ENCODE results near the gene GALNT7.
A peak's percentile ranks its signal among the peaks of the same experiment; 100 is the strongest.

The GALNT7 gene

GRCh38 chr4:173253561-173253960, 85.0 kb downstream of the GALNT7 start:
- no peak overlapping the region for H3K4me3 Mint-ChIP-seq
- ATAC-seq (no peak), DNase-seq (no peak)
- peaks cover 10% of the 10 kb centered on the region for H3K4me1 Mint-ChIP-seq
- H3K27ac Mint-ChIP-seq, result no peak overlapping the region
- no peaks in the 10 kb centered on the region for H3K9me3 Mint-ChIP-seq
- no peaks in the 10 kb centered on the region for H3K27me3 Mint-ChIP-seq

- no peak overlapping the region for H3K27ac Mint-ChIP-seq
- no peak for DNase-seq
- no peak for ATAC-seq
- H3K27me3 Mint-ChIP-seq, result no peaks in the 10 kb centered on the region
- H3K9me3 Mint-ChIP-seq, result no peaks in the 10 kb centered on the region
- H3K4me1 Mint-ChIP-seq, result peaks cover 10% of the 10 kb centered on the region
- no peak overlapping the region for H3K4me3 Mint-ChIP-seq
Observed at GRCh38 chr4:173254646-173255045, 86.0 kb downstream of the GALNT7 start.

GRCh38 chr4:173256825-173257224, 88.2 kb downstream of the GALNT7 start:
- Mint-ChIP-seq H3K27ac (no peak overlapping the region), H3K4me1 (peaks cover 5% of the 10 kb centered on the region), H3K9me3 (no peaks in the 10 kb centered on the region), H3K27me3 (no peaks in the 10 kb centered on the region), H3K4me3 (no peak overlapping the region)
- DNase-seq, result no peak
- no peak for ATAC-seq

GRCh38 chr4:173257732-173258717, 89.4 kb downstream of the GALNT7 start:
- DNase-seq (peak; percentile 36 to 44), ATAC-seq (peak; percentile 93)
- no peaks in the 10 kb centered on the region for H3K9me3 Mint-ChIP-seq
- H3K27me3 Mint-ChIP-seq, result no peaks in the 10 kb centered on the region
- no peak overlapping the region for H3K4me3 Mint-ChIP-seq
- H3K27ac Mint-ChIP-seq, result no peak overlapping the region
- peaks cover 5% of the 10 kb centered on the region for H3K4me1 Mint-ChIP-seq

- Mint-ChIP-seq H3K4me3 (no peak overlapping the region), H3K27ac (no peak overlapping the region), H3K4me1 (peaks cover 5% of the 10 kb centered on the region), H3K9me3 (no peaks in the 10 kb centered on the region), H3K27me3 (no peaks in the 10 kb centered on the region)
- no peak for ATAC-seq
- DNase-seq, result no peak
Observed at GRCh38 chr4:173258866-173259265, 90.3 kb downstream of the GALNT7 start.

- DNase-seq, result no peak
- Mint-ChIP-seq H3K9me3 (no peaks in the 10 kb centered on the region), H3K4me3 (no peak overlapping the region), H3K4me1 (peaks cover 9% of the 10 kb centered on the region), H3K27ac (no peak overlapping the region), H3K27me3 (no peaks in the 10 kb centered on the region)
- ATAC-seq, result no peak
Observed at GRCh38 chr4:173259310-173259709, 90.7 kb downstream of the GALNT7 start.

DNA sequence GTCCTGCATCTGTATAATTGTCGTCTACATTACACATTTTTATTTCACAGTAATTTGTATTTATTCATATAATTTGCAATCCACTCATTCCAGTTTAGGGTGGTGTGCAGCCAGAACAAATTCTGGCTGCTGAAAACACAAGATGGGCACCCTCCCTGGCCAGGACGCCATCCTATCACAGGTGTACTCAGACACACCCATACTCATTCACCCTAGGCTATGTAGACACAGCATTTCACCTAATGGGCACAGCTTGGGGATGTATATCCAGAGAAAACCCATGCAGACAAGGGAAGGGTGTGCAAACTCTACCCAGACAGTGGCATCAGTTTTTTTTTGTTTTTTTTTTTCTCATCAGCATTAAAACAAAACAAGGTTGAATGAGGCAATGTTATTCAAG, 92.4 kb downstream of the GALNT7 start:
- ATAC-seq (no peak), DNase-seq (no peak)
- no peak overlapping the region for H3K27ac Mint-ChIP-seq
- H3K4me3 Mint-ChIP-seq, result no peak overlapping the region
- H3K4me1 Mint-ChIP-seq, result peaks cover 23% of the 10 kb centered on the region
- no peaks in the 10 kb centered on the region for H3K9me3 Mint-ChIP-seq
- no peaks in the 10 kb centered on the region for H3K27me3 Mint-ChIP-seq

DNA sequence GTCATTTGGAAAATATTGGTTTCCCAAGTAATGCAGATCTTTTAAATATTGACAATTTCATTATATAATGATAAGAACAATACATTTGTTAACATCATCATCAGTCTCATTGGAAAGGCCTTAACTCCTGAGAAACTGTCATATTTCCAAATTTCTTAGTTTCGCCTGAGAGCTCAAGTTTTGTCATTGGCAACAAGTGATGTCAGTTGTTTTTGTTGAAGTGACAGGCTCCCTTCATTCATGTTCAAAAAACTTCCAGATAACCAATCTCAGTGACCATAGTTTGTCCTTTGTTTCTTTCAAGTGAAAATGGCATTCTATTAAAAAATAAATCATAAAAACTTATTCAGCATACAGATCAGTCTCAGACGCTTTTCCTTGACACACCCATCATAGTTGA, 93.8 kb downstream of the GALNT7 start:
- Mint-ChIP-seq H3K27me3 (no peaks in the 10 kb centered on the region), H3K4me3 (no peak overlapping the region), H3K27ac (no peak overlapping the region), H3K4me1 (peaks cover 24% of the 10 kb centered on the region), H3K9me3 (no peaks in the 10 kb centered on the region)
- ATAC-seq (no peak), DNase-seq (no peak)

- Mint-ChIP-seq H3K27ac (peak overlapping the region in 1 of 2 donors; percentile 40), H3K4me3 (peak overlapping the region; percentile 54 to 74), H3K9me3 (no peaks in the 10 kb centered on the region), H3K4me1 (peaks cover 26% of the 10 kb centered on the region), H3K27me3 (no peaks in the 10 kb centered on the region)
- ATAC-seq (no peak), DNase-seq (no peak)
Observed at GRCh38 chr4:173264245-173264644, 95.6 kb downstream of the GALNT7 start.

GRCh38 chr4:173264684-173265185, 96.1 kb downstream of the GALNT7 start:
- H3K4me3 Mint-ChIP-seq, result peak overlapping the region; percentile 54 to 74
- peaks cover 26% of the 10 kb centered on the region for H3K4me1 Mint-ChIP-seq
- no peaks in the 10 kb centered on the region for H3K27me3 Mint-ChIP-seq
- DNase-seq (no peak), ATAC-seq (peak; percentile 45)
- peak overlapping the region in 1 of 2 donors; percentile 40 for H3K27ac Mint-ChIP-seq
- no peaks in the 10 kb centered on the region for H3K9me3 Mint-ChIP-seq

DNA sequence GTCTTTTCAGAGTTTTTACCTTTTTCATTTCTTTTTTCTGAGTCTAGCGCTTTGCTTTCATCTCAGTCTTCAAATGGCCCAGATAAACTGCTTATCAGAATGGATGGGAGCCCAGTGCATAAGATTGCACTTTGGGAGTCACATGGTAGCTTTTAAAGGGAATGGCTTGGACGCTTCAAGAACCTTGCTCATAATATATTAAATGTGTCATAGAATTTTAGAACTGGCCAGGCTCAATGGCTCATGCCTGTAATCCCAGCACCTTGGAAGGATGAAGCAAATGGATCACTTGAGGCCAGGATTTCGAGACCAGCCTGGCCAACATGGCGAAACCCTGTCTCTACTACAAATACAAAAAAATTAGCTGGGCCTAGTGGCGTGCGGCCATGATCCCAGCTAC, 97.1 kb downstream of the GALNT7 start:
- H3K4me1 Mint-ChIP-seq, result peaks cover 26% of the 10 kb centered on the region
- H3K27ac Mint-ChIP-seq, result no peak overlapping the region
- H3K4me3 Mint-ChIP-seq, result no peak overlapping the region

DNA sequence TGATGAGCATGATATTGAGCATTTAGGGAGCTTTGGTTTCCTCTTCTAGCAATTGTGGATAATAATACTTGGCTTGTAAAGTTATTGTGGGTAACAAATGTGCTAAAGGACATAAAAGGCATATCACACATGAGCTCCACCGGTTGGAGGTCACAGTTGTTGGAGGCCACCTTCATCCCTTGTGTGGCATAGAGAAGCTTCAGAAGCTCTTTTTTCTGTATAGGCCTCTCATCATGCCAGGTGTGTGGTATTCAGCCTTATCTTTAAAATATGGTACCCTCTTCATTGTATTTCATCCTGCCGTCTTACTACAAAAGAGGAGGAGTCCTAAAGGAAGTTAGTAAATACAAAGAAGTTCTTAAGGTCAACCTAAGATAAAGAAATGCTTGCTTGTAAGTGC, 99.1 kb downstream of the GALNT7 start:
- H3K27ac Mint-ChIP-seq, result no peak overlapping the region
- H3K4me1 Mint-ChIP-seq, result peaks cover 26% of the 10 kb centered on the region
- ATAC-seq (no peak), DNase-seq (no peak)
- no peaks in the 10 kb centered on the region for H3K9me3 Mint-ChIP-seq
- H3K4me3 Mint-ChIP-seq, result no peak overlapping the region
- no peaks in the 10 kb centered on the region for H3K27me3 Mint-ChIP-seq

More for the DNA sequence above, 97.1 kb downstream of the GALNT7 start:
- no peaks in the 10 kb centered on the region for H3K9me3 Mint-ChIP-seq
- no peak for ATAC-seq
- H3K27me3 Mint-ChIP-seq, result no peaks in the 10 kb centered on the region
- no peak for DNase-seq

DNA sequence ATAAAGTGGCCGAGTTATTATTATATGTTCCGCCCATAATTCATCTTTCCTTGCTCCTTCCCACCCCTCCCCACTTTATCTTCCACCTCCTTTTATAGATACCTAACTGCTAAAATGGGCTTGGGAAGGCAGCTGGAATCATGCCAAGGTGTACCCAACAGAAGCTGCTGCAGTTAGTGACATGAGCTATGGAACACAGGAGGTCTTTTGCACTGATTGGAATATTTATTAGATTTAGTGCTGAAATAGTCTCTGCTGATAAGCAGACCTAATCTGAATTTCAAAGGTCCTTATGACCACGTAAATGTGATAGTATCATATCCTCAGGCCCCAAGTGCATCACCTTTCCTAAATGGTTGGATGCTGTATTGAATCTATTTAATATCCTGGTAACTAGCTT, 100.7 kb downstream of the GALNT7 start:
- Mint-ChIP-seq H3K4me3 (no peak overlapping the region), H3K9me3 (peaks cover 0 to 3% of the 10 kb centered on the region in 2 donors), H3K27me3 (no peaks in the 10 kb centered on the region), H3K4me1 (peaks cover 22% of the 10 kb centered on the region), H3K27ac (no peak overlapping the region)
- DNase-seq (no peak), ATAC-seq (no peak)

DNA sequence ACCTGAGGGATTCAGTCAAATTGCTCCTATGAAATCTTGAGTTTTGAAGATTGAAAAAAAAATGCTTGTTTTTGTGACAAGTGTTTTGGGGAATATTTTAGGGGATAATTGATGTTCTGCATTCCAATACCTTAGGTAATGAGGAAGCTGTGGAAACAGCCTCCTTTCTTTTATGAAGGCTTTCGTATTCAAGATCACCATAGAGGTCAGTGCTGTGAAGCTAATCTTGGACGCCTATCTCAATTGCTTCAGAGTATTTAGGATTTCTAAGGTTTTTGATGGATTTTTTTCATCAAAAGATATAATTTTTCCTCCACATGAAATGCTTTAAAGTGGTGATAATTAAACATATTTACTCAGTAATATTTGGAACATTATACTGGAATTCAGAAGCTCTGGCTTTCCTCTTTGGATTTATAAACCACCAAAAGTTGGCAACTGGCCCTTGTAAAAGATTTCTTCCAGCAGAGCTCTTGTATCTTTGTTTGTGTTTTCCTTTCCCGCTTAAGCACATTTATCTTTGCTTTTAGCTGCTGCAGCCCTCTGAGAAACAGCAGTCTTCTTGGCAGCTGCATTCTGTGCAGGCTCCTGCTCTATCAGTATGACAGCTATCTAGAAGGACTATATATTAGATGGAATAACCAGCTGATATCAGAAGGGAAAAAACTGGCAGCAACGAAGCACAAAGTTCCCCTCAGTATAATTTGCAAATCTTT, 101.9 kb downstream of the GALNT7 start:
- H3K4me1 Mint-ChIP-seq, result peaks cover 10% of the 10 kb centered on the region
- H3K27ac Mint-ChIP-seq, result no peak overlapping the region
- peaks cover 3 to 6% of the 10 kb centered on the region in 2 donors for H3K9me3 Mint-ChIP-seq
- H3K27me3 Mint-ChIP-seq, result no peaks in the 10 kb centered on the region
- ATAC-seq, result no peak
- no peak for DNase-seq
- no peak overlapping the region for H3K4me3 Mint-ChIP-seq

GRCh38 chr4:173272314-173272713, 103.7 kb downstream of the GALNT7 start:
- no peak for DNase-seq
- no peak for ATAC-seq
- Mint-ChIP-seq H3K27ac (no peak overlapping the region), H3K9me3 (peaks cover 3 to 6% of the 10 kb centered on the region in 2 donors), H3K4me1 (peaks cover 8% of the 10 kb centered on the region), H3K4me3 (no peak overlapping the region), H3K27me3 (no peaks in the 10 kb centered on the region)

- H3K27me3 Mint-ChIP-seq, result no peaks in the 10 kb centered on the region
- H3K4me1 Mint-ChIP-seq, result peaks cover under 1% of the 10 kb centered on the region
- ATAC-seq (no peak), DNase-seq (no peak)
- H3K27ac Mint-ChIP-seq, result no peak overlapping the region
- H3K9me3 Mint-ChIP-seq, result peaks cover 6 to 7% of the 10 kb centered on the region in 2 donors
- no peak overlapping the region for H3K4me3 Mint-ChIP-seq
Observed at GRCh38 chr4:173272996-173273395, 104.4 kb downstream of the GALNT7 start.
